Fibroblast of mammary gland (primary cell): ENCODE data around the gene TEX35.

Experiments
- DNase-seq: peaks from one replicate; pipeline ENCODE4 v3.0.0-alpha.2; 2010; ENCODE audit warnings: low read depth
- H3K4me3 ChIP-seq: 2 replicates; pipeline ENCODE4 v1.5.1; 2011; ENCODE audit warnings: low read depth, mild to moderate bottlenecking, low read length, moderate library complexity; ENCODE audit not compliant: control insufficient read depth
- CTCF ChIP-seq: conservative IDR thresholded peaks from 2 replicates; pipeline ENCODE4 v1.5.1; 2011; ENCODE audit warnings: low read depth, low read length, inconsistent platforms; ENCODE audit not compliant: control insufficient read depth, insufficient read depth

TEX35 gene

GRCh38 chr1:178503849-178504248 lies 9.1 kb upstream of the TEX35 start:
- no peak overlapping the region for H3K4me3 ChIP-seq
- no peak for TF ChIP-seq CTCF
- DNase-seq: no peak

DNA sequence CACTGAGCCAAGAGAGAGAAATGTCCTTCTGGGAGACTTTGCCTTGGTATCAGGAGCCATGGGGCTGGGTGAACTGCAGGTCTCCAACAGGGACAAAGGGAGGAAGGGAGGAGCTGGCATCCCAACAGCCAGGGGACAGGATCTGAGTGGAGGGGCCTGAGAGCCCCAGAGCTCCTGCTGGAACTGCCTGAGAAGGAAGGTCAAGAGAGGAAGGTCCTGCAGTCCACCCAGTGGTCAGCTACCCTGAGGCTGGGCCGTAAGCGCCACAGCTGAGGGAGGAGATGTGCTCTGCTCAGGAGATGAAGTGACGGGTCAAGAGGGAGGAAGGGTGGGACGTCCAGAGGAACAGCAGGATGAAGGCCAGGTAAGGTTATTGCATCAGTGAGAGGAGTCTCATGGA lies 8.6 kb upstream of the TEX35 start:
- no peak for DNase-seq
- no peak for TF ChIP-seq CTCF
- no peak overlapping the region for H3K4me3 ChIP-seq

DNA sequence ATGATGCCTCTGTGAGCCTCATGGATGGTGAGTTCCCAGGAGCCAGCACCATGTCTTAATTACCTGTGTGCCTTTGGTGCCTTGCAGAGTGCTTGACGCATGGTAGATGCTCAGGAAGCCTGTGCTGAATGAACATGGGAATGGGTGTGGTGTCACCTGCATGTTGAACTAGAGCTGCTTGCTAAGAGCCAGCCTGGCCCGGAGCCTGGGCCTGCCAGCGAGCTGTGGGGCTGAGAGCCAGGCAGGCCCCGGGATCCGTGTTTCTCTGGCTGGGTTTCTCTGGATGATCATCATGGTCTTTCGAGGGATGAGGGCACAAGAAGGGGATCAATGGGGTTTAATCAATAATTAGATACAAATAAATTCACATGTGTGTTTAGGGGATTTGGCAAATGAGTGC lies 6.7 kb upstream of the TEX35 start:
- no peak for TF ChIP-seq CTCF
- no peak for DNase-seq

GRCh38 chr1:178506669-178507068 lies 6.2 kb upstream of the TEX35 start:
- no peak for DNase-seq
- TF ChIP-seq CTCF: no peak
- no peak overlapping the region for H3K4me3 ChIP-seq

More for the DNA sequence above, 6.7 kb upstream of the TEX35 start:
- no peak overlapping the region for H3K4me3 ChIP-seq

- no peak for DNase-seq
- no peak for TF ChIP-seq CTCF
- H3K4me3 ChIP-seq: no peak overlapping the region
These were observed 3.4 kb upstream of the TEX35 start for GRCh38 chr1:178509414-178510007.

GRCh38 chr1:178510155-178510554 lies 2.8 kb upstream of the TEX35 start:
- DNase-seq: peak; percentile 41
- TF ChIP-seq CTCF: no peak
- no peak overlapping the region for H3K4me3 ChIP-seq
